ENCODE data around the gene ATAD3C.
"Not testable (repeated sequence)": the region's sequence is repeated elsewhere in the genome, so short reads cannot be mapped to it uniquely, and the experiment has no call there.

ATAD3C gene

GRCh38 chr1:1449099-1449739 lies at the start of gene ATAD3C:
Gene ATAD3C, plus strand, starts transcription at chr1:1449689. Its CDS starts 995 bp downstream, at chr1:1450684.
- DNase-seq (ENCODE audit: low read depth in 2 of 2), result no peak

- no peak for DNase-seq (ENCODE audit: low read depth in 2 of 2)
These were observed 49.5 kb upstream of the ATAD3C start for GRCh38 chr1:1399872-1400575.

- no peak for DNase-seq (ENCODE audit: low read depth in 2 of 2)
These were observed 48.7 kb upstream of the ATAD3C start for GRCh38 chr1:1400576-1401456.

GRCh38 chr1:1401457-1402010 lies 48.0 kb upstream of the ATAD3C start:
- DNase-seq (ENCODE audit: low read depth in 2 of 2), result no peak

GRCh38 chr1:1402072-1402900 lies 47.2 kb upstream of the ATAD3C start:
- no peak for DNase-seq (ENCODE audit: low read depth in 2 of 2)

GRCh38 chr1:1402901-1403392 lies 46.5 kb upstream of the ATAD3C start:
- DNase-seq (ENCODE audit: low read depth in 2 of 2), result not testable (repeated sequence)

GRCh38 chr1:1403653-1404052 lies 45.8 kb upstream of the ATAD3C start:
- DNase-seq (ENCODE audit: low read depth in 2 of 2), result no peak

- DNase-seq (ENCODE audit: low read depth in 2 of 2), result no peak
These were observed 43.2 kb upstream of the ATAD3C start for GRCh38 chr1:1406101-1406820.

GRCh38 chr1:1406821-1407635 lies 42.5 kb upstream of the ATAD3C start, which contains the start of gene MRPL20:
Gene MRPL20, minus strand, starts transcription at chr1:1407293. Its CDS starts 76 bp downstream, at chr1:1407217.
- DNase-seq (ENCODE audit: low read depth in 2 of 2), result peak; percentile 93 to 96

GRCh38 chr1:1407636-1408318 lies 41.7 kb upstream of the ATAD3C start:
- DNase-seq (ENCODE audit: low read depth in 2 of 2), result no peak

- not testable (repeated sequence) for DNase-seq (ENCODE audit: low read depth in 2 of 2)
These were observed 39.3 kb upstream of the ATAD3C start for GRCh38 chr1:1410238-1410637.

- DNase-seq (ENCODE audit: low read depth in 2 of 2), result no peak
These were observed 37.9 kb upstream of the ATAD3C start for GRCh38 chr1:1411626-1412025.

GRCh38 chr1:1412311-1412902 lies 37.1 kb upstream of the ATAD3C start:
- DNase-seq (ENCODE audit: low read depth in 2 of 2), result not testable (repeated sequence)

GRCh38 chr1:1415751-1416150 lies 33.7 kb upstream of the ATAD3C start:
- DNase-seq (ENCODE audit: low read depth in 2 of 2), result no peak

GRCh38 chr1:1417396-1417795 lies 32.1 kb upstream of the ATAD3C start:
- DNase-seq (ENCODE audit: low read depth in 2 of 2), result not testable (repeated sequence)

- not testable (repeated sequence) for DNase-seq (ENCODE audit: low read depth in 2 of 2)
These were observed 31.5 kb upstream of the ATAD3C start for GRCh38 chr1:1417825-1418463.

GRCh38 chr1:1418464-1419362 lies 30.8 kb upstream of the ATAD3C start:
- DNase-seq (ENCODE audit: low read depth in 2 of 2), result no peak
